GM18909 (cell line): ENCODE results near the gene PDCD4.
"Not testable (repeated sequence)": the region's sequence is repeated elsewhere in the genome, so short reads cannot be mapped to it uniquely, and the experiment has no call there.

Experiments used
- ATAC-seq: cut with Tn5 transposase; IDR thresholded peaks from one replicate; pipeline ENCODE4 v1.9.1; 2021; ENCODE audit warnings: mild to moderate bottlenecking; ENCODE audit not compliant: unreplicated experiment, poor library complexity

PDCD4 gene

DNA sequence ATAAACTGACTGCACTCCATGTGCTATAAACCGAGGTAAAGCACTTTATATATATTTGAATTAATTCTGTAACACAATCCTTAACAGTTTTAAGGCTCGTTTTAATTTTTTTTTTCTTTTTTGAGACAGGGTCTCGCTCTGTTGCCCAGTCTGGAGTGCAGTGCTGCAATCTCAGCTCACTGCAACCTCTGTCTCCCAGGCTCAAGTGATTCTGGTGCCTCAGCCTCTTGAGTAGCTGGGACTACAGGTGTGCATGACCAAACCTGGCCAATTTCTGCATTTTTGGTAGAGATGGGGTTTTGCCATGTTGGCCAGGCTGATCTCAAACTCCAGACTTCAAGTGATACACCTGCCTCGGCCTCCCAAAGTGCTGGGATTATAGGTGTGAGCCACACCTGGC, 43.9 kb downstream of the PDCD4 start:
- ATAC-seq: not testable (repeated sequence)

DNA sequence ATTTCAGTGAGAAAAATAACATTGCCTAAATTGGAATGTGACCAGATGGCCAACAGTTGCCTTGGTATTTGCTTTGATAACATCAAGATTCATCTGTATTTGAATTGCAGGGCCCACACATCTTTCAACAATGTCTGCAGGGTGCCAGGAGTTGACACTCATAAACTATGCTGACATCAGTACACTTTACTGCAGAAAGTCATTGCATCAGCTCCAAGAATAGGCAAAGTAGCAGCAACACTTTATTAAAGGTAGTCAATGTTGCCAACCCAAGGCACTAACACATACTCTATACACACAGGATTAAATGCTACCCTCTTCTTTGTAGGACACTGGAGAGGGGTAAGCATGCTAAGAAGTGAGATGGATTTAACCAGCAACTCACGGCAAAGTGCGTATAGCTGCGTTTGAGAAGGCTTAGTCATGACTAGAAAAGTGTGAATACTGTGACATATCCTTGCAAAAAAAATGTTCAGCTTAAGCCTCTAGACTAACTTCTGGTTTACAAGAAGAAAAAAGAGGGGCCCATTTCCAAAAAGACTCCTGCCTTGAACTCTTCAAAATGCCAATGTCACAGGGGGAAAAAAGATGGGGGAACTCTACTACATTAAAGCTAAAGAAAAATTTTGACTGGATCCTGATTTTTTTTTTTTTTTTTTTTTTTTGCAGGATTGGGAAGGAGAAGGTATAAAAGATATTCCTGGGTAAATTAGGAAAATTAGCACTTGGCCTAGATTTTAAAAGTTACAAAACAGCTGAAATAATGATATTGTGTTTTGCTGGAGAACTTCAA, 45.0 kb downstream of the PDCD4 start:
- no peak for ATAC-seq

DNA sequence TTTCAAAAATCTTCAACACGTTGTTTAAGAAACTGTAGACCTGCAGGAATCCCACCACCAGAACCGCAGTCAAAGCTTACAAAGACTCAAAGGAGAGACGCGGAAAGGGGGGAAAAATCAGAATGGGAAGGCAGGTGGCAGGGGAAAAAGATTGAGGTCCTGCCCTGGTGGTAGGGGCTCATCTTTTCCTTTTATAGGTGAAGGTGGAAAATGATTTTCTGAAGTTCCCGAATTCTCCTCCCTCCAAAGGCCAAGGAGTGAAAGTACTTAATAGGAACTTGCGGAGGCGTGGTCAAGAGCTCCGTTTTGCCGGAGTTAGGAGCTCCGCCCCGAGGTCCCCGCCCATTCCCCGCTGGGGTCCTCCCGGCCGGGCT, 46.5 kb downstream of the PDCD4 start:
- no peak for ATAC-seq

DNA sequence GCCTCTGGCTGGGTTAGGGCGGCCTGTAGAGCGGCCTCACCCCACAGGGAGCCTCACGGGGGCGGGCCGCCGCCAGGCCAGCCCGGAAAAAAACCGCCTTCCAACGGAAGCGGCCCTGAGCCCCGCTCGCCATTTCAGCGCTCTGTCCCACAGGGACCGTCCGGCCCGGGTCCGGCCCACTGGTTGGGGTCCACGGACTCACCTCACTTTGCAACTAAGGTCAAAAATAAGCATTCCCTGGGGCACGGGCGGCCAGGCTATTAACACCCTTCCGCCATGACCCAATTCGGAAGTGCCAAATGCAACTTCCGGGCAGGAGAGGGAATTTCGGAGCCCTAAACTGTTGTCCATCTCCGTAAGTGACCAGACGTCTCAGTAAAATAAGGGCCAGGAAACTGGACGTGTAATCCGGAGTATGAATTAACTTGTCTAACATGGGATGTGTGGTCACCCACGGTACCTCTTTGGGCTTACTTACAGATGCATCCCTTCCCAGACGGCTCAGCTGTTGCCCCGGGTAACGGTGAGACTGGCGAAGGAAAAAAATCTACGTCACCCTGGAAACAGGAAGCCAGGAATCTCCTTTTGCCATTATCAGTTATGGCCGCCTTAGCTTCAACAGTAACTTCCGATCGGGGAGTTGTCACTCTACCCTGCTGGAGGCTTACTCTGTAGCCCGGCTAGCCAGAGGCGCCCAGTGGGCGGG, 47.1 kb downstream of the PDCD4 start, which contains the start of gene BBIP1:
TSS of gene BBIP1 (minus strand) at position 538 of the 706 bp plus-strand sequence. CDS start 1,023 bp downstream, outside the sequence.
- ATAC-seq: peak; percentile 84

DNA sequence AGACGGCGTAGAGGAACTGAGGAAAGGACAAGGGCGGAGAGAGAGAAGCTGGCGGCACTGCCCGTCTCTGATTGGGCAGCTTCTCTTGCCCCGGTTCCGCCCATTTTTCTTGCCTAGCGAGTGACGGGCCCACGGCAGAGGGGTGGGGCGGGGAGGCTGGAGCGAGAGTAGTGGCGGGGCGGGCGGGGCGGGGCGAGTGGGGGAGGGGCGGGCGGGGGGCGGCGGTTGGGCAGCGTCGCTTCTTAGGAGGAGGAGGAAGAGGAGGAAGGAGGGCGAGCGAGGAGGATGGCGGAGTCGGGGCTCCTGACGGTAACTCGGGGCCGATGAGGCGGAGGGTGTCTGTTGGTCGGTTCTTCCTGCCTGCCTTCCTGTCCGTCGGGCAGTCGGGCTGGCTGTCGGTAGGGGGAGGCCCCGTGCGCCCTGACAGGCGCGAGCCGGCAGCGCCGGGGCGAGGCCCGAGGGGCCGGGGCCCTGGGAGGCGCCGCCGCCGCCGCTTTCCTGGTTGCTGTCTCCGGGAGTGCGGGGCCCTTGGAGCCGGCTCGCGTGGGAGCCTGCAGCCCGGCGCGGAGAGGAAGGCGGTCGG, 47.7 kb downstream of the PDCD4 start, which contains the start of gene SHOC2:
TSS of gene SHOC2 (plus strand) at position 256 of the 583 bp plus-strand sequence. CDS start 44,755 bp downstream, outside the sequence.
- ATAC-seq: peak; percentile 10

DNA sequence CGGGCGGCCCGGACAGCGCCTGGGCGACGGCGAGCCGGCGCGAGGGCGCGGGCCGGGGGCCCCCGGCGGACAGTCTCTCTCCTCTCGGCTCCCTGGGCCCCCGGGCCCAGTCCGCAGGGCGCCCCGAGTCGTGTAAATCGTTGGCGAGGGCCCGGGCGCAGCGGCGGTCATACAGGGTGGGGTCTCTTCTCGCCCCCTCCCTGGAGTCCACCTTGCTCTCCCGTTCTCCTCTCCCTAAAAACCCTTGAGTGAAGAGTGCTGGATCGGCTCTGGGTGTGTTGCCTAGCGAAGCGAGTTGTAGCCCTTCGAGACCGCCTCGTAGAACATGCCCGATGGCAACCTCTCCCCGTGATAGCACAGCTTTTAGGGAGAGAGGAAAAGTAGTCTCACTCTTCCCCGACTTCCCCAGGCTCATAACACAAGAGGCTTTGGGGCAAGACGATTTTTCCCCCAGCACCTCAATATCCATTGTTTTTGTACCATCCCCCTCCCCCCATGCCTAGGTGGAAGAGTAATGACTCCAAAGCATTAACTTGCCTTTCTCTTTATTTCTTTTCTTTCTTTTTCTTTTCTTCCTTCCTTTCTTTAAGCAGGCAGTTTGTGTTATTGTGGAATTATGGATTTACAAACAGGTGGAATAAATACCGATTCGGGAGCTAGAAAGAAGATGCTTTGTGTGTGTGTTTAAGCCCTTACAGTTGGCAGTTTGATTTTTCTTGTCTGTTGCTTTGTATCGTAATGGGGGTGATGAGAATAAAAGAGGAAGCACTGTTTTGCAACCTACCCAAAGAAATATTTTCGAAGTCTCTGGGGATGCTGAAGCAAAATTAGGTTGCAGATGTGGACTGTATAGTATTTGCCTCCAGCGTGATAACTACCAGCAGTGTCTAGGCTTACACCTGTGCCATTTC, 48.5 kb downstream of the PDCD4 start:
- ATAC-seq: peak; percentile 33

DNA sequence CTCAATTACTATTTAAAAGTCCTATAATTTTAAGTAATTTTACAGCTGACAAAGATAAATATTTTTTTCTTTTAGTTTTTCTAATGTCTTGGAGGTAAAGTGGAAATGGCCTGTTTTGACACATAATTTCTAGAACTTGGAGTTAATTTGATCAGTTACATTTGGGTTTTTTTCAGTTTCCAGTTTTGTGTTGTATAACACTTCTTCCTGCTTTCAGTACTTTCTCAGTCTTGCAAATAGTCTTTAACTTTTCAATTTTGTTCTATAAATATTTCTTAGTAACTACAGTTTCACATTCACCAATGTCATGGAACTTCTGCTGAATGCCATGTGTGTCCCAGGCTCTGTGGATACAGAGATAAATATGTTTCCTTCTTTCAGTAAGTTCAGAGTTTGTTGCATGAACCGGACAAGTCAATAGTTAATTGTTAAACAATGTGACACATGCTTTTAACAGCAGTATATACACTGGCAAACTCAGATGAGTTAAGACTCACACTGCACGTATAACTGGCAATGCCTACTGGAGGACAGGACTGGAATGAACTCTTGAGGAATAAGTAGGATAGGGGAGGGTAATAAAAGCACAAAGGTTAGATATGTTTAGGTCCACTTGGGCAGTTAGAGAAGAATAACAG, 52.2 kb downstream of the PDCD4 start:
- peak; percentile 26 for ATAC-seq

DNA sequence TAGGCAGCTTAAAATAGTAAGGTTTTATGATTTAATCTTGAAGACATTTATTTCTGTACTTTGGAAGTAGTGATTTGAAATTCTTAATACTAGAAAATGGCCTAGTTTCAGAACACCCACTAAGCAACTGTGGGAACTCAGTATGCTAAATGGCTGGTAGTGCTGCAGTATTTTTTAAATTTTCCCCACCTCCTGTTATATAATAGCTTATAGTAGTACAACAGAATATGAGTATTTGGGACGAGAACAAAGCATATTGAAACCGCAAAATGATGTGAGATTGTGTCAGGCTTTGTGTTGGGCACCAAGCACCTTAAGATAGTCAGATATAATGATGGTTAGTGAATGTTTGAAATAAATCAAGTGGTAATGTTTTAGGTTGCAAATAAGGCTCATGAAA, 55.7 kb downstream of the PDCD4 start:
- no peak for ATAC-seq

DNA sequence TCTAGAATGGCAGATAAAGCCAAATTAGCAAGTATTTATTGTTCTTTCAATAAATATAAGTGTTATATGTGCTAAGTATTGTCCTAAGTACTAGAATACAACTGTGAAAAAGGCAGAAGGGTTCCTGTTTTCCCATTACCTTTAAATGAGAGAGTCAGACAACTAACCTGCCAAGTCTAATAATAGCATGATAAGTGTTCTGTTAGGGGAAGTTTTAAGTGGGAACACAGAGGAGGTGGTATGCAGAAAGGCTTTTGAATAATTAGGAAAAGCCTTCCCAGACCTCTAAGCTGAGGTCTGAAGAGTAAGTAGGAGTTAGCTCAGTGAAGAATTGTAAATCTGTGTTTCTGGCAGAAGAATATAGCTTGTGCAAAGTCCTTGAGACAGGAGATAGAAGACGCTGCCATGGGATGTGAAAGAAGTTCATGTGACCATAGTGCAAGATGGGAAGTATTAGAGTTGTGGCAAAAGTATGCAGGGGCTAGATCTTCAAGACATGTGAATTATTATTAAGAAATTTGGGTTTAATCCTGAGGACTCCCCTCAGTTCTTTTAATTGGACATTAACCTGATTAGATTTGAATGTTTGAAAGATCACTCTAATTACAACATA, 60.1 kb downstream of the PDCD4 start:
- no peak for ATAC-seq

DNA sequence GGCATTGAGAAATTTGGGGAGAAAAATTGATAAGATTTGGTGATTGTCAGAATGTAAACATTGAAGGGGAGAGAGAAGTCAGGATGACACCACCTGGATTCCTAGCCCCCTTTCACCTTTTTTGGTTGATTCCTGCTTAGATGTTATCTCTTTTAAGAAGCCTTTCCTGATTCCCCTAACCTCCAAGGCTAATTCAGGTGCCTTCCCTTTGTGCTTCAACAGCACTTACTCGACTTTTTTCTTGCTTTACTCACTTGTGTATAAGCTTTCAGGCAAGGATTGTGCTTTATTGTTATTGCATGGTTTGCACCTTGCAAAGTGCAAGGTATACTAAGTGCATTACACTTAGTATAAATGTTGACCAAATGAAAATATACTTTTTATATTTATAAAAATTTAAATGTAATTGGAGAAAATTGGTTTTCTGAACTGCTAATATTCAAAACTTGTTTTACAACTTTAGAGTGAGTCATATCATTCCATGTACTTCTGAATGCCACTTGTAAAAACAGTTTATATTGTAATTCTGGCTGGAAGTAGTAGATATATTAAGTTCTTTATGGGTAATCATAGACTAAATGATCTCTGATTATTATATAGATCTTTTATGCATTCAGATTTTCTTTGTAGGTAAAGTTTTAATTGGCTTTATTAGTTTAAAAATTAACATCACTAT, 60.9 kb downstream of the PDCD4 start:
- ATAC-seq: no peak

DNA sequence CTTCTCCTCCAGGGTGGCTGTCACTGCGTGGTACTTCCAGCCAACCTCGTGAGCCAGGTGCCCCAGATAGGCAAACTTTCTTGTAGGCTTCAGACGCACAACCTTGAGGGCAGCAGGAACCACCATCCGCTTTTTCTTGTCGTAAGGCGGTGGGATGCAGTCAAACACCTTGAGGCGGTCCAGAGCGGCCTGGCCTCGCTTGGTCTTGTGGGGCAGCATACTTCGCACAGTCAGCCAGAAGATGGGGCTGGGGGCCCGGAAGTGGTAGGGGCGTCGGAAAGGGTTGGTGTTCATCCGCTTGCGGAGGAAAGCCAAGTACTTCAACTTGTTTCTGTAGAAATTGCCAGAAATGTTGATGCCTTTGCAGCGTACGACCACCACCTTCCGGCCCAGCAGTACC, 65.0 kb downstream of the PDCD4 start:
- ATAC-seq: no peak

DNA sequence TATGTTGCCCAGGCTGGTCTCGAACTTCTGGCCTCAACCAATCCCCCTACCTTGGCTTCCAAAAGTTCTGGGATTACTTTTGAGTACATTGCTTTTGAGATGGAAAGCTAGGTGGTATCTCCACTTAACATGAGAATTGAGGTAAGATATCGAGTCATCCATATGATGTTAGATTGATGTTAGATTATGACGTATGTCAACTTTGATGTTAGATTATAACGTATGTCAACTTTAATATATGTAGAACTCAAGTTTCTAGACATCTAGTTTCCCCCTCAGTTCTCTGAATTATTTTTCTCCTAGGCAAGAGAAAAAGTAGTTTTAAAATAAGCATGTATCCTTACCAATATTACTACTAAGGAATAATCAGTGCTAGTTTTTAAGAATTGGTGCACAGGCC, 67.7 kb downstream of the PDCD4 start:
- no peak for ATAC-seq

DNA sequence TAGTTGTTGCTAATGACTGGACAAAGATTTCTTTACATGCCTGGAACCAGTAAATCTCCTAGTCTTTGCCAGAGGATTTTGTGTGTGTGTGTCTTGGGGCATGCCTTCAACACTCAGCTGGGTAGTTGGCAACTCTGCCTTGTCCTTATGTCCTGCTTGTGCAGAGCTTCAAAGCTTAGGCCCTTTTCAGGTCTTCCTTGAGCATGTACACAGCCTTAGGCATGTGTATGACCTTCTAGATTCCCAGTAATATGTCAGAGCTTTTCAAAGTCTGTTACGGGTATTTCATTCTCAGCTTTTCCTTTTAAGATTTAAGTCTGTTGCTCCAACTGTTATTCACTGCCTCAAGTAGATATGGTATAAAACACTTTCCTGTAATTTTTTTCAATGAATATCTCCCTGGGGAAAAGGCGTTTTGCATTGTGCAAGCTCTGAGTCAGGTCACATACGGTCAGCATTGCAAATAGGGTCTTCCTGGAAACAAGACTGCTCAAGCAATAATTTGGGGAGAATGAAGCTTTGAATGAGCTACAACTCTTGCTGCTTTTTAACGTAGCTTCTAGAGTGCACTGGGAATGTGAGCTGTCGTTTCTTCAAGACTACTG, 73.2 kb downstream of the PDCD4 start:
- no peak for ATAC-seq

DNA sequence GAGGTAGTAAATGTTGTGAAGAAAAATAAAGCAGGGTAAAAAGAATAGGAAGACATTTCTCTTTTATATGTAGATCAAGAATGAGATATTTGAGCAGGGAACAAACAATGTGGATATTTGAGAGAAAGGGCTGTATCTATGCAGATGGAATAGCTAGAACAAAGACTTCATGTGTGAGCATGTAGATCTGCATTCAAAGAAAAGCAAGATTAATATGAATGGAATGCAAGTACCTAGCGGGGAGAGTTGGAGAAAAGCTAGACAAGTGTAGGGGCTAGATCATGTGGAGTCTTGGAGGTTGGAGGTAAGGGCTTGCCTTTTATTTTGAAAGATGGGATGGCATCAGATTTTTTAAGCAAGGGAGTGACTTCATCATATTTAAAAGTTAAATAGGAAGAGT, 74.8 kb downstream of the PDCD4 start:
- no peak for ATAC-seq

DNA sequence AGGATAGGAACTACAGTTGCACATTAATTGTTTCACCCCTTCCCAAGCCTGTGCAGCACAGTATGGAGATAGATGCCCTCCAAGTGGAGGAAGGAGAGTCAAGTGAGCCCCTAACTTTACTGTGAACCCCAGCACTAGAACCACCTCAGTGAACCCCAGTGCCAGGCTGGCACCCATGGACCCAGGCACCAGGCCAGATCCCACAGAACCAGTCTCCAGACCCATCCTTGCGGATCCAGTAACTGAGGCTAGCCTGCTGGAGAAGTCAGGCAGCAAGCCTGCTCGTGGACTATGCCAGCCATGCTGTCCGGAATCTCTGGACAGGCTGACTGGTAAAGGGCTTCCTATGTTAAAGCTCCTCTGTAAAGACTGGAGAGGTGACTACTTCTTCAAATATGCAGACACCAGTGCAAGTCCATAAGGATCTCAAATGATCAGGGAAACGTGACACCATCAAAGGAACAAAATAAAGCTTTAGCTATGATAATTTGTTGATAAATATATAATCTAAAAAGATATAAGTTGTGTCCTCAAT, 75.4 kb downstream of the PDCD4 start:
- no peak for ATAC-seq
